Endothelial cell of umbilical vein (primary cell): ENCODE data around the gene DGCR8. TPM values are rescaled to one million over a fixed set of nuclear protein-coding genes. Genes with fewer than 3 reads are reported as not detected.

ENCODE experiments used
- BruUV-seq: library from RNA; stranded (reverse); fragments of 400-500 nt; replicated peaks from 2 replicates; lab custom pipeline; 2021; lab: Mats Ljungman, UMichigan
- CTCF ChIA-PET: fragments of 300-600, 350-600 bp; sonication (Branson Sonifier 250); formaldehyde crosslinking; loops from one replicate; lab custom pipeline; 2021; ENCODE audit warnings: antibody characterized with exemption, inconsistent platforms; lab: Charles Lee
- POLR2A ChIA-PET: fragments of 300-600, 350-600 bp; sonication (Branson Sonifier 250); formaldehyde crosslinking; loops from one replicate; lab custom pipeline; 2021; ENCODE audit warnings: antibody characterized with exemption, inconsistent platforms; lab: Charles Lee
- DNase-seq: peaks from one replicate; pipeline ENCODE4 v3.0.0-alpha.2; 2011; ENCODE audit warnings: low read depth, low spot score
- FAIRE-seq: peaks from 2 replicates; lab custom pipeline; 2011; peaks lifted over from hg19 to GRCh38; lab: Jason Lieb, UNC
- H2AFZ ChIP-seq: 2 replicates; pipeline ENCODE4 v1.6.0; 2012; ENCODE audit warnings: low read depth, low read length, control low read depth, inconsistent platforms
- H3K27ac ChIP-seq: 2 replicates; pipeline ENCODE4 v1.5.1; 2011; ENCODE audit warnings: low read depth, mild to moderate bottlenecking, control low read depth, low read length, moderate library complexity; ENCODE audit not compliant: insufficient read depth
- H3K27me3 ChIP-seq, 2 experiments: 2 replicates each; pipeline versions ENCODE4 v1.6.0 to v1.6.1; 2011; ENCODE audit warnings: low read length in 2 of 2, mixed read lengths in 1 of 2; ENCODE audit not compliant: control insufficient read depth in 2 of 2, insufficient read depth in 2 of 2
- H3K36me3 ChIP-seq, 2 experiments: 2 replicates in 1 of 2; 3 replicates in 1 of 2; pipeline ENCODE4 v1.5.1; 2011; ENCODE audit warnings: low read length in 2 of 2, mild to moderate bottlenecking in 1 of 2, moderate library complexity in 1 of 2; ENCODE audit not compliant: control insufficient read depth in 2 of 2, insufficient read depth in 2 of 2; ENCODE audit errors: extremely low read depth in 1 of 2
- H3K4me1 ChIP-seq: 3 replicates; pipeline ENCODE4 v1.5.1; 2011; ENCODE audit warnings: mild to moderate bottlenecking, low read length; ENCODE audit not compliant: control insufficient read depth, insufficient read depth; ENCODE audit errors: extremely low read depth
- H3K4me2 ChIP-seq: 2 replicates; pipeline ENCODE4 v1.6.1; 2011; ENCODE audit warnings: low read length, control low read depth, mixed read lengths; ENCODE audit not compliant: insufficient read depth
- H3K4me3 ChIP-seq, 3 experiments: fragments of 200-600 bp in 1 of 3; sonication (generic), shearing (Covaris generic) in 1 of 3; replicated peaks in 1 of 3; 2 replicates each; pipeline ENCODE4 v1.5.1; 2011 to 2016; ENCODE audit warnings: control low read depth in 3 of 3, low read length in 3 of 3, mild to moderate bottlenecking in 2 of 3, inconsistent platforms in 1 of 3, low read depth in 1 of 3, moderate library complexity in 1 of 3; ENCODE audit not compliant: insufficient read depth in 1 of 3
- H3K79me2 ChIP-seq: 2 replicates; pipeline ENCODE4 v1.6.0; 2012; ENCODE audit warnings: low read length, inconsistent platforms; ENCODE audit not compliant: control insufficient read depth, insufficient read depth
- H3K9ac ChIP-seq: replicated peaks from 2 replicates; pipeline ENCODE3; 2011; ENCODE audit warnings: low read length, control low read depth; ENCODE audit not compliant: insufficient read depth; ENCODE audit errors: extremely low read depth
- H3K9me1 ChIP-seq: replicated peaks from 3 replicates; pipeline ENCODE4 v1.6.0; 2011; ENCODE audit warnings: mild to moderate bottlenecking, low read length; ENCODE audit not compliant: control insufficient read depth, insufficient read depth; ENCODE audit errors: extremely low read depth
- H3K9me3 ChIP-seq: replicated peaks from 2 replicates; pipeline ENCODE4 v1.5.1; 2012; ENCODE audit warnings: low read length, inconsistent platforms; ENCODE audit not compliant: control insufficient read depth, insufficient read depth
- H4K20me1 ChIP-seq: replicated peaks from 2 replicates; pipeline ENCODE3; 2011; ENCODE audit warnings: mild to moderate bottlenecking, low read length; ENCODE audit not compliant: control insufficient read depth, insufficient read depth; ENCODE audit errors: extremely low read depth
- EZH2 ChIP-seq: IDR thresholded peaks from 2 replicates; pipeline ENCODE4 v1.6.1; 2012; ENCODE audit warnings: borderline replicate concordance, low read depth, mild to moderate bottlenecking, moderate library complexity, low read length, inconsistent platforms; ENCODE audit not compliant: severe bottlenecking
- FOS ChIP-seq: IDR thresholded peaks from 2 replicates; pipeline ENCODE4 v1.6.1; 2011; ENCODE audit warnings: mild to moderate bottlenecking, low read length, moderate library complexity, borderline replicate concordance; ENCODE audit not compliant: insufficient read depth
- GATA2 ChIP-seq: IDR thresholded peaks from 2 replicates; pipeline ENCODE4 v1.7.0; 2011; ENCODE audit warnings: low read depth, mild to moderate bottlenecking, moderate library complexity, mixed read lengths, low read length; ENCODE audit not compliant: insufficient read length, insufficient read depth
- MYC ChIP-seq: IDR thresholded peaks from one replicate; pipeline ENCODE4 v1.6.1; 2011; ENCODE audit warnings: mild to moderate bottlenecking, low read depth, low read length
- POLR2A ChIP-seq: IDR thresholded peaks from 2 replicates; pipeline ENCODE4 v1.6.1; 2012; ENCODE audit warnings: low read depth, mild to moderate bottlenecking, control low read depth, low read length
- dilution Hi-C: fragments of 300-500 bp; cut with MboI; formaldehyde crosslinking; loops from one replicate; pipeline ENCODE4 v1.15.0; 2019; ENCODE audit warnings: low sequenced_read_pairs; ENCODE audit not compliant: extremely low pct_ligation_motif_present
- intact Hi-C: fragments of 100-400 bp; cut with micrococcal nuclease; formaldehyde crosslinking; loops from one replicate; pipeline ENCODE4 v1.10.0; 2022
- polyA plus RNA-seq, 4 experiments: library from polyadenylated mRNA; depleted of rRNA in 3 of 4; stranded (reverse) in 3 of 4; unstranded in 1 of 4; fragments of >200 nt; gene quantifications; 2 replicates each; pipeline versions ENCODE4 v1.2.1 to v1.2.3, GENCODE V29; 2011 to 2012; ENCODE audit warnings: missing spikeins in 1 of 4
- total RNA-seq: library from RNA; stranded (reverse); gene quantifications from 2 replicates; pipeline ENCODE4 v1.2.3, GENCODE V29; 2021
- TF ChIP-seq, protein P1 (sequence below), 2 donors: IDR thresholded peaks; 1 replicate in 1 of 2; 2 replicates in 1 of 2; pipeline ENCODE4 v1.5.1; 2011; ENCODE audit warnings: low read length in 2 of 2, mild to moderate bottlenecking in 2 of 2, moderate library complexity in 2 of 2, control low read depth in 1 of 2, inconsistent platforms in 1 of 2, low read depth in 1 of 2; ENCODE audit not compliant: insufficient read depth in 1 of 2; ENCODE audit errors: extremely low read depth in 1 of 2

The DGCR8 gene
- total and polyA plus RNA-seq, 2 donors (not counting 3 experiments of a cell fraction or from before 2014, with no cell fraction given) = 32.7 to 64.2 TPM

DNA sequence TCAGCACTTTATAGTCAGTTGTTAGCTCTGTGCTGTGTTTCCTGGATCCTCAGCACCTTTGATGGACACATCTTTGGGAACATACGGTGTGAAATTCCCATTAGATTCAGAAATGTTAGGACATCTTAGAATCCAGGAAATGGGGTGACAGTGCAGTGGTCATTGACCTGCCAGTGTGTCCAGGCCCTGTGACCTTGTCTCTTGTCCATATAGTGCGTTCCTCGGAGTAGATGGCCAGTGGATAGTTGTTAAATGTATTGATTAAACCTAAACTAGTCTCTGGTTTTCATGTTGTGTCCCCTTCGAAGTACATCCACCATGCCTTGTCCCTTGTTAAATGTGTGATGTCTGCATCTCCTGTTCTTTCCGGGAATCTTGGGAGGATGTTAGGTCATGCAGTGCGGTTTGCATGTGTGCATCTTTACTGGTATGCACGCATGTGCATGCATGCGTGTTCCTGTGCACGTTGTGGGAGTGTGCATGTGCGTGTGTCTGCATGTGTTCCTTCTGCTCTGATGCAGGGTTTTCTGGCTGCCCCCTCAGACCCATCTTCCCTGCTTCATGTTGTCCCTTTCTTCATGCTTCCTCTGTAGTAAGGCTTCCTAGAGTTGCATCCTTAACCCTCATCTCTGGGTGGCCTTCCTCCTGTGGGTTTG, 4.0 kb downstream of the DGCR8 start:
- Histone ChIP-seq H3K9ac (no peak overlapping the region), H4K20me1 (peaks cover 2% of the 10 kb centered on the region), H3K4me3 (no peak overlapping the region), H3K4me1 (peaks cover 19% of the 10 kb centered on the region), H3K4me2 (no peak overlapping the region), H3K9me3 (no peaks in the 10 kb centered on the region), H2AFZ (no peak overlapping the region), H3K27ac (no peak overlapping the region), H3K36me3 (peaks cover 15 to 29% of the 10 kb centered on the region in 2 experiments), H3K9me1 (no peaks in the 10 kb centered on the region), H3K27me3 (no peaks in the 10 kb centered on the region), H3K79me2 (peaks cover 79% of the 10 kb centered on the region)
- ChIA-PET CTCF (no interaction called here), POLR2A (no interaction called here)
- intact Hi-C loops (no loop called here), dilution Hi-C loops (no loop called here)
- no TSS peak for BruUV-seq
- FAIRE-seq (no peak), DNase-seq (no peak)
- TF ChIP-seq POLR2A (no peak), GATA2 (no peak), FOS (no peak), EZH2 (no peak), MYC (no peak)
- TF ChIP-seq, protein P1, sequence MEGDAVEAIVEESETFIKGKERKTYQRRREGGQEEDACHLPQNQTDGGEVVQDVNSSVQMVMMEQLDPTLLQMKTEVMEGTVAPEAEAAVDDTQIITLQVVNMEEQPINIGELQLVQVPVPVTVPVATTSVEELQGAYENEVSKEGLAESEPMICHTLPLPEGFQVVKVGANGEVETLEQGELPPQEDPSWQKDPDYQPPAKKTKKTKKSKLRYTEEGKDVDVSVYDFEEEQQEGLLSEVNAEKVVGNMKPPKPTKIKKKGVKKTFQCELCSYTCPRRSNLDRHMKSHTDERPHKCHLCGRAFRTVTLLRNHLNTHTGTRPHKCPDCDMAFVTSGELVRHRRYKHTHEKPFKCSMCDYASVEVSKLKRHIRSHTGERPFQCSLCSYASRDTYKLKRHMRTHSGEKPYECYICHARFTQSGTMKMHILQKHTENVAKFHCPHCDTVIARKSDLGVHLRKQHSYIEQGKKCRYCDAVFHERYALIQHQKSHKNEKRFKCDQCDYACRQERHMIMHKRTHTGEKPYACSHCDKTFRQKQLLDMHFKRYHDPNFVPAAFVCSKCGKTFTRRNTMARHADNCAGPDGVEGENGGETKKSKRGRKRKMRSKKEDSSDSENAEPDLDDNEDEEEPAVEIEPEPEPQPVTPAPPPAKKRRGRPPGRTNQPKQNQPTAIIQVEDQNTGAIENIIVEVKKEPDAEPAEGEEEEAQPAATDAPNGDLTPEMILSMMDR (IDR thresholded peaks at IDR 0.05; ENCODE audit: extremely low read depth in 1 of 2, insufficient read depth in 1 of 2, low read depth in 1 of 2, low read length in 2 of 2) = no peak
